Lower lobe of right lung (tissue), 2 donors: ENCODE results near the gene SEPHS2. TPM values are rescaled to one million over a fixed set of nuclear protein-coding genes. Genes with fewer than 3 reads are reported as not detected.
"Not testable (repeated sequence)": the region's sequence is repeated elsewhere in the genome, so short reads cannot be mapped to it uniquely, and the experiment has no call there.

Experiments
- ATAC-seq, 2 donors: fragments of 200-7000 bp; cut with Tn5 transposase; one replicate each; pipeline ENCODE4 v1.9.1; 2020 to 2022; ENCODE audit warnings: mild to moderate bottlenecking in 2 of 2, moderate library complexity in 2 of 2
- DNase-seq: peaks from one replicate; pipeline ENCODE4 v3.0.0-alpha.2; 2020
- H3K27ac ChIP-seq: fragments of 200-600 bp; one replicate; pipeline ENCODE4 v1.8.0; 2022
- H3K27me3 ChIP-seq: fragments of 200-600 bp; one replicate; pipeline ENCODE4 v1.8.0; 2022; ENCODE audit warnings: low read depth
- H3K36me3 ChIP-seq: fragments of 200-600 bp; one replicate; pipeline ENCODE4 v1.8.0; 2022; ENCODE audit warnings: mild to moderate bottlenecking
- H3K4me1 ChIP-seq: fragments of 200-600 bp; one replicate; pipeline ENCODE4 v1.8.0; 2022
- H3K4me3 ChIP-seq: fragments of 200-600 bp; one replicate; pipeline ENCODE4 v1.8.0; 2022; ENCODE audit warnings: mild to moderate bottlenecking
- H3K9me3 ChIP-seq: fragments of 200-600 bp; one replicate; pipeline ENCODE4 v1.8.0; 2022
- CTCF ChIP-seq: fragments of 200-600 bp; IDR thresholded peaks from one replicate; pipeline ENCODE4 v1.8.0; 2022; ENCODE audit warnings: antibody characterized with exemption, mild to moderate bottlenecking
- intact Hi-C: fragments of 100-400 bp; cut with DNase I; formaldehyde crosslinking; loops from one replicate; pipeline ENCODE4 v1.11.0; 2022
- total RNA-seq: library from RNA; stranded (reverse); fragmentation: NEBNext Ultra II Directional; extraction: Animal tissue kit (Norgen Biotek cat#: 25700); gene quantifications from one replicate; pipeline ENCODE4 v1.2.1, GENCODE V29; 2021
- donor health status: DM: no; HTN: yes; CAD: no; lungs with severe emphysema.

Gene SEPHS2
- total RNA-seq, 1 donor from 2014 or later, result 54.6 TPM

DNA sequence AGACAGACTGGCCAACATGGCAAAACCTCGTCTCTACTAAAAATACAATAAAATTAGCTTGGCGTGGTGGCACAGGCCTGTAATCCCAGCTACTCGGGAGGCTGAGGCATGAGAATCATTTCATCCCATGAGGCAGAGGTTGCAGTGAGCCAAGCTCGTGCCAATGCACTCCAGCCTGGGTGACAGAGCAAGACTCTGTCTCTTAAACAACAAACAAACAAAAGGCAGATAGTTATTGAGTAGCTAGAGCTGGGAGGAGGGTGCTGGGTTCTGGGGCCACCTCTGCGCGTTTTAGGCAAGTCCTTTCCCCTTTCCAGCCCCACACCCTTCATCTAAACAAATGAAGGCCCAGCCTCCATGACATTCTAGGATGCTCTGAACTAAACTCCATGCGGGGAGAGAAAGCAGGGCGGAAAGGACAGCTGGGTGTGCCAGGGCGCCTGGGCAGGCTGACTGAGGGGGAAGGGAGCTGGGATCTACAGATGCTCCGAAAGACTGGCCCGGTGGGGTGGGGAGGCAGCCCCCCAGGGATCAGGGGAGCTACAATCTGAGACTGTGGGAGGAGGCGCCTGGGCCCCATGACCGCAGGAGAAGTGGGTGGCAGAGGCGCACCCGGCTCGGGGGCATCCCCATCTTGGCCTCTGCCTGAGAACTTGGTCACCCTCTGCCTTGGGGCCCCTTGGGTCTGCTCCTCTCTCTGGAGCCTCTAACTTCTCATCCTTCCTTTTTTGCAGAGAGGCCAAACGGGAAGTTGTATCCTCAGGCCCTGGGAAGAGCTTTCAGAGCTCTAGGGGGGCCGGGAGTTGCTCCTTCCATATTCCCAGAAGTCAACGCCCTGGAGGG is 27.8 kb upstream of the SEPHS2 start:
- TF ChIP-seq CTCF, result no peak
- peaks cover 13% of the 10 kb centered on the region for H3K27me3 ChIP-seq
- intact Hi-C loops, result no loop called here
- DNase-seq (peak; percentile 56), ATAC-seq (peak; percentile 55)
- no peaks in the 10 kb centered on the region for H3K9me3 ChIP-seq
- H3K4me3 ChIP-seq, result peak overlapping the region; percentile 53
- H3K27ac ChIP-seq, result peak overlapping the region; percentile 65
- H3K4me1 ChIP-seq, result peaks cover 18% of the 10 kb centered on the region
- H3K36me3 ChIP-seq, result no peaks in the 10 kb centered on the region

DNA sequence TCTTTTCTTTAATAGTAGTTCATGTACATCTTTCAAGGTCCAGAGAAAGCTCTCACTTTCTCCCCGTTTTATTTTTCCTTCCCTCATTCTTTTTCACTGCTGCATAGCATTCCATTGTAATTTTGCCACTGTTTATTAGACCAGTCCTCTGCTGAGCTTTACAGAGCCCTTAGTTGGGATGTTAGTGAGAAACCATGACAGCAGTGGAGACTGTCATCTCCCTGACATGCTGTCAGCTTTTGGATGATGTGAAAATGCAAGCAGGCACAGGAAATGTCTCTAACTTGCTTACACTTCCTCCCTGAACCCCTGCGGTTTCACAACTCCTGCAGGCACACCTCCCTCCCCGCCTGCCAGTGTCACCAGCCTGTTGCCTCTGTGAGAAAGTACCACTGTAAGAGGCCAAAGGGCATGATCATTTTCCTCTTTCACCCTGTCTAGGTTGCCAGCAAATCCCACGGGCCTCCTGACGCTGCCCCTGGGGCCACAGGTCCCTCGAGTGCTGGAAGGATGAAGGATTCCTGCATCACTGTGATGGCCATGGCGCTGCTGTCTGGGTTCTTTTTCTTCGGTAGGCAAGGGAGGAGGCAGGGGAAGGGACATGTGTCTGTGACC is 26.8 kb upstream of the SEPHS2 start, which contains the start of gene ITGAL:
Gene ITGAL, plus strand, starts transcription at position 415 of the 615 bp plus-strand sequence. Its CDS starts 96 bp downstream, at position 511.
- intact Hi-C loops, result no loop called here
- Histone ChIP-seq H3K4me3 (peak within 1 kb of the TSS; percentile 53), H3K27ac (peak within 1 kb of the TSS; percentile 65), H3K9me3 (no peaks in the 10 kb centered on the region), H3K36me3 (no peaks in the 10 kb centered on the region), H3K27me3 (peaks cover 13% of the 10 kb centered on the region), H3K4me1 (peaks cover 18% of the 10 kb centered on the region)
- DNase-seq, result peak; percentile 84
- TF ChIP-seq CTCF, result no peak
- peak; percentile 85 to 88 for ATAC-seq

DNA sequence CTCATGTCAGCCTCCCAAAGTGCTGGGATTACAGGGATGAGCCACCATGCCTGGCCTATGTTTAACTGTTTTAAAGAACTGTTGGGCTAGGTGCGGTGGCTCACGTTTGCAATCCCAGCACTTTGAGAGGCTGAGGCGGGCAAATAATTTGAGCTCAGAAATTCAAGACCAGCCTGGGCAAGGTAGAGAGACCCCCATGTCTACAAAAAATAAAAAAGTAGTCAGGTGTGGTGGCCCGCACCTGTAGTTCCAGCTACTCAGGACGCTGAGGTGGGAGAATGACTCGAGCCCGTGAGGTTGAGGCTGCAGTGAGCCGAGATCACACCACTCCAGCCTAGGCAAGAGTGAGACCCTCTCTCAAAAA is 24.9 kb upstream of the SEPHS2 start:
- Histone ChIP-seq H3K27ac (no peak overlapping the region), H3K36me3 (no peaks in the 10 kb centered on the region), H3K9me3 (no peaks in the 10 kb centered on the region), H3K4me3 (no peak overlapping the region), H3K27me3 (peaks cover 13% of the 10 kb centered on the region), H3K4me1 (peaks cover 18% of the 10 kb centered on the region)
- no peak for ATAC-seq
- intact Hi-C loops, result no loop called here
- no peak for TF ChIP-seq CTCF
- no peak for DNase-seq

GRCh38 chr16:30470170-30470512 is 24.5 kb upstream of the SEPHS2 start:
- Histone ChIP-seq H3K36me3 (no peaks in the 10 kb centered on the region), H3K4me3 (no peak overlapping the region), H3K27me3 (peaks cover 13% of the 10 kb centered on the region), H3K9me3 (no peaks in the 10 kb centered on the region), H3K27ac (peak overlapping the region; percentile 19), H3K4me1 (peaks cover 18% of the 10 kb centered on the region)
- ATAC-seq (no peak), DNase-seq (no peak)
- intact Hi-C loops, result no loop called here
- TF ChIP-seq CTCF, result no peak

DNA sequence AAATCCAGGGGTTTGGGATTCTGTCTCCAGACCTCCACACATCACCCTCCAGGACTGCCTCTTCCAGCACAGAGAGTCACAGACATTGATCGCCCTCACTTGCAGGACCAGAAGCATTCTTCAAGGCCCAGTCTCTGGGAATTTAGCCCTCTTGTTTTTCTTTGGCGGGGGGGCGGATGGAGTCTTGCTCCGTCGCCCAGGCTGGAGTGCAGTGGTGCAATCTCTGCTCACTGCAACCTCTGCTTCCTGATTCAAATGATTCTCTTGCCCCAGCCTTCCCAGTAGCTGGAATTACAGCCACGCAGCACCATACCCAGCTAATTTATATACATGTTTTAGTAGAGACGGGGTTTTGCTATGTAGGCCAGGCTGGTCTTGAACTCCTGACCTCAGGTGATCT is 18.4 kb upstream of the SEPHS2 start:
- Histone ChIP-seq H3K9me3 (no peaks in the 10 kb centered on the region), H3K4me1 (peaks cover 4% of the 10 kb centered on the region), H3K27me3 (no peaks in the 10 kb centered on the region), H3K36me3 (no peaks in the 10 kb centered on the region), H3K4me3 (no peak overlapping the region), H3K27ac (no peak overlapping the region)
- DNase-seq (no peak), ATAC-seq (no peak)
- TF ChIP-seq CTCF, result no peak
- intact Hi-C loops, result no loop called here

- H3K9me3 ChIP-seq, H3K27ac ChIP-seq, ATAC-seq, H3K4me3 ChIP-seq, DNase-seq, intact Hi-C loops, H3K27me3 ChIP-seq, H3K36me3 ChIP-seq: not testable (repeated sequence)
- peaks cover 14% of the 10 kb centered on the region for H3K4me1 ChIP-seq
Measured at GRCh38 chr16:30461426-30461825, 15.8 kb upstream of the SEPHS2 start.
